ENCODE measurements around the gene NCK2.

DNA sequence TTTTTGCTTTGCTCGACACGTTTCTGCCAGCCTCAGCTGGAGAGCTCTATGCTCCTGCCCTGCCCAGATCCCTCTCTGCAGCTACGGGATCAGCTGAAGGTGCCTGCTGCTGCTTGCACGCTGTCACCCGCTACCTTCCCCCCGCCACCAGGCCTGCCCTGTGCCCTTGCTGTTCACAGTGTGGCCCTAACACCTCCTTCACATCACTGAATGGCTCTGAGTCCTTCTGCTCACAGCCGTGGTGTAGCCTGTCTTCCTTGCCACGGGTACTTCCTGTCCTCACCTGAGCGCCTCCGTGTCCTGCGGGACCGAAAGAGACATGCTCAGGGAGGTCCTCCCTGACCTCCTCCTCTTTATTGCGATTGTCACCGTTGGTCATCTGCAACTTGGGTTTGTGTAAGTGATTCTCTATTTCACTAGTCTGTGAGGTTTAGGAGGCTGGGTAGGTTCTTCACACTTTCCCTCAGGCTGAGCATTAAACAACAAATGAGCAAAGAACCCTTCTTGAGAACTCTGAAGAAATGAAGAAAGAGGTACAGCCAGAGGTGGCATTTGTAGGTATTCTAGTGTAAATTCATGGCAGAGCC, 127.5 kb downstream of the NCK2 start:
- TF ChIP-seq POLR2AphosphoS5 (IDR thresholded peaks at IDR 0.05) (no peak), POLR2A (IDR thresholded peaks at IDR 0.05; ENCODE audit: low read depth) (no peak)
- TF ChIP-seq, protein P1, sequence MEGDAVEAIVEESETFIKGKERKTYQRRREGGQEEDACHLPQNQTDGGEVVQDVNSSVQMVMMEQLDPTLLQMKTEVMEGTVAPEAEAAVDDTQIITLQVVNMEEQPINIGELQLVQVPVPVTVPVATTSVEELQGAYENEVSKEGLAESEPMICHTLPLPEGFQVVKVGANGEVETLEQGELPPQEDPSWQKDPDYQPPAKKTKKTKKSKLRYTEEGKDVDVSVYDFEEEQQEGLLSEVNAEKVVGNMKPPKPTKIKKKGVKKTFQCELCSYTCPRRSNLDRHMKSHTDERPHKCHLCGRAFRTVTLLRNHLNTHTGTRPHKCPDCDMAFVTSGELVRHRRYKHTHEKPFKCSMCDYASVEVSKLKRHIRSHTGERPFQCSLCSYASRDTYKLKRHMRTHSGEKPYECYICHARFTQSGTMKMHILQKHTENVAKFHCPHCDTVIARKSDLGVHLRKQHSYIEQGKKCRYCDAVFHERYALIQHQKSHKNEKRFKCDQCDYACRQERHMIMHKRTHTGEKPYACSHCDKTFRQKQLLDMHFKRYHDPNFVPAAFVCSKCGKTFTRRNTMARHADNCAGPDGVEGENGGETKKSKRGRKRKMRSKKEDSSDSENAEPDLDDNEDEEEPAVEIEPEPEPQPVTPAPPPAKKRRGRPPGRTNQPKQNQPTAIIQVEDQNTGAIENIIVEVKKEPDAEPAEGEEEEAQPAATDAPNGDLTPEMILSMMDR (IDR thresholded peaks at IDR 0.05), result no peak
